Epithelial cell of esophagus (primary cell): ENCODE measurements around the gene ZNF778.

Experiments
- DNase-seq: peaks from one replicate; pipeline ENCODE4 v3.0.0; 2010; ENCODE audit warnings: low read depth
- H3K4me3 ChIP-seq: 2 replicates; pipeline ENCODE4 v1.5.1; 2011; ENCODE audit warnings: mild to moderate bottlenecking, low read length, control low read depth
- CTCF ChIP-seq: IDR thresholded peaks from 2 replicates; pipeline ENCODE4 v1.5.1; 2011; ENCODE audit warnings: low read depth, mild to moderate bottlenecking, low read length, control low read depth, inconsistent platforms; ENCODE audit not compliant: insufficient read depth; ENCODE audit errors: missing control alignments

ZNF778 gene

GRCh38 chr16:89193576-89194293 is 23.8 kb upstream of the ZNF778 start:
- no peak for DNase-seq
- no peak for TF ChIP-seq CTCF
- no peak overlapping the region for H3K4me3 ChIP-seq

GRCh38 chr16:89194340-89195311 is 22.9 kb upstream of the ZNF778 start:
- no peak for DNase-seq
- H3K4me3 ChIP-seq = no peak overlapping the region

GRCh38 chr16:89195521-89196171 is 21.9 kb upstream of the ZNF778 start:
- no peak for TF ChIP-seq CTCF
- no peak for DNase-seq
- no peak overlapping the region for H3K4me3 ChIP-seq

More at GRCh38 chr16:89194340-89195311, 22.9 kb upstream of the ZNF778 start:
- TF ChIP-seq CTCF = no peak

- no peak for TF ChIP-seq CTCF
- no peak for DNase-seq
- no peak overlapping the region for H3K4me3 ChIP-seq
Observed at GRCh38 chr16:89197033-89197632, 20.4 kb upstream of the ZNF778 start.

- no peak for DNase-seq
- TF ChIP-seq CTCF = no peak
Observed at GRCh38 chr16:89197633-89198416, 19.7 kb upstream of the ZNF778 start.

More at GRCh38 chr16:89197633-89198416, 19.7 kb upstream of the ZNF778 start:
- H3K4me3 ChIP-seq = no peak overlapping the region
